ENCODE data around the gene GNG13.
"Not testable (repeated sequence)": the region's sequence is repeated elsewhere in the genome, so short reads cannot be mapped to it uniquely, and the experiment has no call there.

The GNG13 gene

DNA sequence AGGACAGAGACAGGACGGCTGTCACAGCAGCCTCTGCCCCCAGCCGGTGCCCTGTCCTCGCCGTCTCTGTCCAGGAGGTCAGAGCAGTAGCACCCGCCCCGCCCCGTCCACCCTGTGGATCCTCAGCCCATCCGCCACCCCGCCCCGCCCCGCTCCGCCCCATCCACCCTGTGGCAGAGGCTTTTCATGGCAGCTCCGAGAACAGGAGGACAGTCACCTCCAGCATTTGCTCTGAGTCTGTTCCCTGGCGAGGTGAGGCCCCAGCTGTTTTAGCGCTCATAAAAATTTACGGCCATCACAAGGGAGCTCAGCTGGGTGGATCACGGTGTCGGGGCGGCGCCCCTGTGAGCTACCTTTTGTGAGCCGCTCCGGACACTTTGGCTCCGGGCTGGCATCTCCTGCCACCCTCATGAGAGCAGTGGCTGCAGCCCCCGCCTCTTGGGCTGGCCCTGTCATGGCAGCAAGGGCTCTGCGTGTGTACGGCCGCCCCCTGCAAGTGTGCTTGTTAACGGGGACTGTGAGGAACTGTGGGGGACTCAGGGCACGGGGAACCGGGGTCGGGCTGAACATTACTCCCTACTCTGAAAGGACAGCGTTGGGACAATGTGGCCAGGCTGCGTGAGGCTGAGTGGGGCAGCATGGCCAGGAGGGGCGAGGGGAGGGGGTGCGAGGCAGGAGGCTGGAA, 32.3 kb upstream of the GNG13 start:
- DNase-seq (ENCODE audit: low read depth in 2 of 3, low spot score in 1 of 3), result no peak

DNA sequence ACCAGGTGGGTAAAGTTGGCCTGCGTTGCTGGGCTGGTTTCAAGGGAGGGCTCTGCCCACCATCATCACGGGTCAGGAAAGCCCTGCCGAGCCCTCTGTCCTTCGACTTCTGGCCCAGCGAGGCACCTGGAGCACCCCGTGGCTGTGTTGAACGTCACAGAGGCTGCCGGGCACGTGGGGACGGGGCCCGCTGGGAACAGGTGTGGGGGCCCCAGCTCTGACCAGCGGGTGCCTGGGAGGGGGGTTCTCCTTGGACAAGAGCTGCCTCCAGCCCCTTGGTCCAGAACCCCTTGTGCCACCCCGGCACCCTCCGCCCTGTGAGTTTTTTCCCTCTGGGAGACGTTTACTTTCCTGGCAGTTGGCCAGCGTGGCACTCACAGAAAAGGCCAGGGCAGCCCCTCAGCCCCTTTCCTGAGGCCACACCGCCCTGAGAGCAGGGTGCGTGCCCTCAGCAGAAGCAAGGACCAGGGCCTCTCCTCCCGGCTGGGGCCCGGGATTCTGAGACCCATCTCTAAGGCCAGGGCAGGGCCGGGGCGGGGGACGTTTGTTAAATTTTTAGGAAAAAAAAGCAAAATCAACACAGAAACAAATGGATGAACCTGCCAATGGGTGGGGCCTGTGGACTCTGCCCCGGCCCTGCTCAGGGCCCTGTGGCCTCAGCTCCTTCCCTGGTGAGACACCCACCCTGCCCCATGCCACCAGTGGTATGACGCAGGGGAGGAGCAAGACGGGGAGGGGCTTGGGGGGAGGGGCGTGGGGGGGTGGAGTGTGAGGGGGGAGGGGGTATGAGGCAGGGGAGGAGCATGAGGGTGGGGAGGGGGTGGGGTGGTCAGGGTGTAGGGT, 31.3 kb upstream of the GNG13 start:
- DNase-seq (ENCODE audit: low read depth in 2 of 3, low spot score in 1 of 3), result no peak

DNA sequence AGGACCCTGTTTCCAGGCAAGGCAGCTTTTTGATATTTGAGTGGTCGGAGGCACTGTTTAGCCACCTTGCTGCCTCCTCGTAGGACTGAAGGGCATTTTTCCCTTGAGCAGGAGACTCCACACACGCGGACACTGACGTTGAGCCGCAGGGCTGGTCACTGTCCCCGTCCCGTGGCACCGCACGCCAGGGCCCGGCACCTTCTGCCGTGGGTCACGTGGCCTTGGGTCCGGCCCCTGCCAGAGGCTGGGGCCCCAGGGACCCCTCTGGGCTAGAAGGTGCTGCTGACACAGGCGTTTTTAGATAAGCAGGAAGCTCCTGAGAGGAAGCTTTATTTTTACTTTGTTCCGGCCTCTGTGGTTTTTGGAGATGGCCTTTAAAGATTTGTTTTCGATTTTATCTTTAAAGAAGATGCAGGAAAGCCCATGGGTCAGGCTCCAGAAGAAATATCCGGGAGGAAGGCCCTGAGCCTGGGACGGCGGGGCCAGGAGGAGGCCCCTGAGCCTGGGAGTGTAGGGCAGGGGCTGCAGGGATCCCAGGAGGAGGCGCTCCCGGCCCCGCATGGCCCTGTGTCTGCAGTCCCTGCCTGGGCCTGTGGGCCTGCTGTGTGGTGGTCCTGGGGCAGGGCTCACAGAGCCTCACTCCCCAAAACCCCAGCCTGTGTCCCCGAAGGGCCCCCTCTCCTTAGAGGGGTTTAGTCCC, 30.5 kb upstream of the GNG13 start:
- no peak for DNase-seq (ENCODE audit: low read depth in 2 of 3, low spot score in 1 of 3)

DNA sequence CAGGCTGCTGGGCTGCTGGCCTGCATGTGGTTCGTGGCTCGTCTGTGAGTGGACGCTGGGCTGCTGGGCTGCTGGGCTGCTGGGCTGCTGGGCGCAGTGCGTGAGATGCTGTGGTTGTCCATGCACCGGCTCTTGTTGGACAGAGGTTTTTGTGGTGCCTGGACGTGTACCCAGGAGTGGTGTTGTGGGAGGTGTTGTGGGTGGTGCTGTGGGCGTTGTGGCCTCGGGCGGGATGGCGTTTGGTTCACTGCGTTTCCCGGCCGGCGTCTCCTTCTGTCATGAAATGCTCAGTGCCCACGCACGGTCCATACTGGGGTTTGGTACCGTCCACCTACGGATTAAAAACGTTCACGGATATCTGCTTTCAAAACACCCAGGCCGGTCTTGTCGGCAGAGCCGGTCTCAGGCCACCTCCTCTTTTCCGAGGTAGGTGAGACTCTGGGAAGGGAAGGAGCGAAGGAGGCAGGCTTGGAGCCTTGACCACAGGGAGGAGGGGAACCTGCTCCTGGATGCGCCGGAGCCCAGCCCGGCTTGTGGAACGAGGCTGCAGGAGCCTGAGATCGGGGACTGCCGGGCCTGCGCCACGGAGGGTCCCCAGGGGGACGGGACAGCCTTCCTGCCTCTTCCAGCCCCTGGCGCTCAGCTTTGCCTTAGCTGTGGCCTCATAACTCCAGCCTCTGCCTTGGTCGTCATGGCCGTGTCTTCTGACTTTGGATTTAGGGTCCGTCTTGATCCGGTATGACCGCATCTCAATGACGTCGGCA, 29.8 kb upstream of the GNG13 start:
- DNase-seq (ENCODE audit: low read depth in 2 of 3, low spot score in 1 of 3), result no peak

GRCh38 chr16:828891-829290, 28.4 kb upstream of the GNG13 start:
- no peak for DNase-seq (ENCODE audit: low read depth in 2 of 3, low spot score in 1 of 3)

DNA sequence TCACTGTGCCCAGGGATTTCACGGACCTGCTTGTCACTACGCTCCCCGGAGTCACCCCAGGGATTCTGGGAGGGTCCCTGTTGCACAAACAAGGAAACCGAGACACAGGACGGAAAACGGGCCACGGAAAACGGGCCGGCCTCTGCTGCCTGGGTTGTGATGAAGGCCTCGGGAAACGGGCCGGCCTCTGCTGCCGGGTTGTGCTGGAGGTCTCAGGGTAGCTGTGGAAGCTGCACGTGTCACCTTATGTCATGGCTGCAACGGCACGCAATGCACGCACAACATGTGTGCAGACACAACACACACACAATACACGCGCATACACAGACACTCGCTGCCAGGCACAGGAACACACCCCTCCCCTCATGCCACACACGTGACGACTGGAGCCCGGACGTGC, 27.0 kb upstream of the GNG13 start:
- no peak for DNase-seq (ENCODE audit: low read depth in 2 of 3, low spot score in 1 of 3)

- no peak for DNase-seq (ENCODE audit: low read depth in 2 of 3, low spot score in 1 of 3)
These were observed 25.0 kb upstream of the GNG13 start for GRCh38 chr16:825341-826061.

- DNase-seq (ENCODE audit: low read depth in 2 of 3, low spot score in 1 of 3), result no peak
These were observed 24.1 kb upstream of the GNG13 start for GRCh38 chr16:824601-825000.

GRCh38 chr16:824194-824593, 23.7 kb upstream of the GNG13 start:
- no peak for DNase-seq (ENCODE audit: low read depth in 2 of 3, low spot score in 1 of 3)

GRCh38 chr16:822909-823297, 22.4 kb upstream of the GNG13 start:
- DNase-seq (ENCODE audit: low read depth in 2 of 3, low spot score in 1 of 3), result no peak

- no peak for DNase-seq (ENCODE audit: low read depth in 2 of 3, low spot score in 1 of 3)
These were observed 21.8 kb upstream of the GNG13 start for GRCh38 chr16:822174-822908.

- no peak for DNase-seq (ENCODE audit: low read depth in 2 of 3, low spot score in 1 of 3)
These were observed 21.2 kb upstream of the GNG13 start for GRCh38 chr16:821751-822150.

DNA sequence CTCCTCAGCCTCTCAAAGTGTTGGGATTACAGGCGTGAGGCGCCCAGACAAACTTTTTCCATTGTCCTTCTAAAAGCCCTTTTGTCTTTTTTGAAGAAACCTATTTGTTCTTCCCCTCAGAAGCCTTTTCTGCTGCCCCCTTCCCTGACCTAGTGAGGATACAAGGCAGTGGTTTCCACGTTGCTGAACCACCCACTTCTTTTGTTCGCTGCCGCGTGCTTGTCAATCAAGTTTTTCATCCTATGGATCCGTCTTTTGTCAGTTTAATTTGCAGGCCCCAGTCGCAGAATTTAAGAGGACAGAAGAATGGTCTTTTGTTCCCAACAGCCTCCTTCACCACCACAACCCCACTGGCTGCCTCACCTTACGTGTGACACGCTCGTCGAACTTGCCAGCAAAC, 20.2 kb upstream of the GNG13 start:
- no peak for DNase-seq (ENCODE audit: low read depth in 2 of 3, low spot score in 1 of 3)

DNA sequence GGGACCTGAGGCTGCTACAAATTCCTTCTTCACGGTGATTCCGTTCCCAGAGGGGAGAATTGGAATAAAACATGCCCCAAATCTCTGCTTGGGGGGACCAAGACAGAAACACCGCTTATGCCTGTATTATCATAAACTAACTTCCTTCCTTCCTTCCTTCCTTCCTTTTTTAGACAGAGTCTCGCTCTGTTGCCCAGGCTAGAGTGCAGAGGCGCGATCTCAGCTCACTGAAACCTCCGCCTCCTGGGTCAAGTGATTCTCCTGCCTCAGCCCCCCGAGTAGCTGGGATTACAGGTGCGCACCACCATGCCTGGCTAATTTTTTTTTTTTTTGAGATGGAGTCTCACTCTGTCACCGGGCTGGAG, 19.5 kb upstream of the GNG13 start:
- DNase-seq (ENCODE audit: low read depth in 2 of 3, low spot score in 1 of 3), result not testable (repeated sequence)

DNA sequence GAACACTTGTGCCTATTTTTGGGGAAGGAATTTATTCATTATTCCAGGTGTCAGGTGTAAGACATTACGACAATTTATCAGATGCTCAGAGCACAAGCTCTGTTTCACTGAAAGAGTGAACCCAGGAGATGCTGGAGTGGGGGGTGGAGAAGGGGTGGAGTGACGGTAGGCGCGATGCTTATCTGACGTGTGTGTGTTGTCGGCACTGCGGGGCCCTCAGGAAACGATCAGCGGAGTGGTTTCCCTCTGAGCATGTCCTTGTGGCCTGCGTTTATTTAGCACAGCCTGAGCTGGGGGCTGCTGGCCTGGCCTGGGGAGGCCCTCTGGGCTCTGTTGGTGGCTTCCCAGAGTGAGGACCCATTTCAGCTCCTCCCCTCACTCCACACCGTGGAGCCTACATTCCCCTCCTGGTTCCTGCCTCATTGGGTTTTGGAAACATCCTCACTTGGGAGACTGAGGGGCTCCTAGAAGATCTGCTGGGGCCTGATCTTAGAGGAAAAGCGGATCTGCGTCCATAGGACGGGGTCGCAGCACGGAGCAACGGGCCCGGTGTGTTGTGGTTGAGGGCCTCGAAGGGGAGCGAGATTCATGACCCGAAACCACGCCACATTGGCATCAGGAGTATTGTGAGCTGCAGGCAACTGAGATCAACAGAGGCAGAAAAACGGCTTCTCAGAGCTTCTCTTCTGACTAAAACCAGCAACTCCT, 19.0 kb upstream of the GNG13 start:
- no peak for DNase-seq (ENCODE audit: low read depth in 2 of 3, low spot score in 1 of 3)

GRCh38 chr16:818592-818991, 18.1 kb upstream of the GNG13 start:
- DNase-seq (ENCODE audit: low read depth in 2 of 3, low spot score in 1 of 3), result no peak

- no peak for DNase-seq (ENCODE audit: low read depth in 2 of 3, low spot score in 1 of 3)
These were observed 17.6 kb upstream of the GNG13 start for GRCh38 chr16:818132-818531.

- no peak for DNase-seq (ENCODE audit: low read depth in 2 of 3, low spot score in 1 of 3)
These were observed 16.7 kb upstream of the GNG13 start for GRCh38 chr16:817001-817906.

Measured in stimulated activated CD4-positive, alpha-beta T cell treated with anti-CD3 and anti-CD28 coated beads, Interleukin-12 subunit alpha, Interleukin-12 subunit beta, amount 100 ng/mL, for 48 hours (primary cell).